Coronary artery (tissue), 2 donors: ENCODE measurements around the gene GNA12.

Experiments
- DNase-seq: peaks from one replicate; pipeline ENCODE4 v3.0.0-alpha.2; 2017; ENCODE audit warnings: low spot score
- H3K27ac ChIP-seq, 2 donors: fragments of 200-600 bp; sonication (generic); one replicate each; pipeline ENCODE4 v1.5.1; 2016 to 2019
- H3K4me3 ChIP-seq: fragments of 200-600 bp; sonication (generic); 2 replicates; pipeline ENCODE4 v1.5.1; 2016; ENCODE audit warnings: mild to moderate bottlenecking, moderate library complexity
- CTCF ChIP-seq: fragments of 200-600 bp; sonication (generic); IDR thresholded peaks from one replicate; pipeline ENCODE4 v1.5.1; 2019; ENCODE audit warnings: antibody characterized with exemption

GNA12 gene

GRCh38 chr7:2799253-2799652 lies 44.9 kb downstream of the GNA12 start:
- no peak for TF ChIP-seq CTCF
- no peak overlapping the region for H3K4me3 ChIP-seq
- H3K27ac ChIP-seq: no peak overlapping the region
- peak; percentile 54 for DNase-seq

- TF ChIP-seq CTCF: no peak
- no peak overlapping the region for H3K27ac ChIP-seq
- no peak for DNase-seq
- H3K4me3 ChIP-seq: no peak overlapping the region
Observed at GRCh38 chr7:2798669-2799068, 45.4 kb downstream of the GNA12 start.

DNA sequence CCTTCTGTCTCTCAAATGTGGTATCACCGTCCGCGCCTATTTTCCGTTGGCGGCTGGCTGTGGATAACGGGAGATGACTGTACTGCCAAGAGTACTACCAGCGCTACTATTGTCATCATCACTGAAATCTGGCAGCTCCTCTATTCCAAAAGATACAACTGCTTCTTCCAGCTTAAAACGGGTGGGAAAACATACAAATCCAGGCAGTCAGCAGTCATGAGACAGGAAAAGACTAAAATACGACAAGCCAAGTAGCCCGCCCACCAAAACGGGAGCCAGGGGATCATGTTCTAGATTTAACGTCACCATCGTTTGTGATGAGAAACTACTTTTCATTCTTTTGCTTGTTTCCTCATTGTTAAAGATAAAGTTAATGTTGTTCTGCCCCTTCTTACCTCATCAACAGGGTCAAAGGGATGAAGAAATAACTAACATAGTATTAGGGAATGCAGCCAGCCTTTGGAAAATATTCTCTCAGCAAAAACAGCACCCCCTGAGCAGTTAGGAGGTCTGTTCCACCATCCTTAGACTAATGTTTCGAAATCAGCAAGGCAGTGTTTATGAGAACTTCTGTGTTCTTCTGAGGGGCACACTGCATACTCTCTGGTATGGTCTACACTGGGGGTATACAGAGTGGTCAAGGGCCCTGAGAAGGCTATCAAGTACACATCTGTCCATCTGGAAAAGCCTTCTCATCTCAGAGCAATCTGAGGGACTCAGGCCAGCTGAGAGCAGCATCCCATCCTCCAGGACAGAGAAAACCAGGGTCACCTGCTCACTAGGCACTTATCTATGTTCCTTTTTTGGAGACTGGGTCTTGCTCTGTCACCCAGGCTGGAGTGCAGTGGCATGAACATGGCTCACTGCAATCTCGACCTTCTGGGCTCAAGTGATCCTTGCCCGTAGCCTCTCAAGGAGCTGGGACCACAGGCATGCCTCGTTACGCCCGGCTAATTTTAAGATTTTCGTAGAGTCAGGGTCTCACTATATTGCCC lies 47.5 kb downstream of the GNA12 start:
- peak; percentile 90 for DNase-seq
- H3K27ac ChIP-seq: peak overlapping the region; percentile 69 to 89
- H3K4me3 ChIP-seq: peak overlapping the region; percentile 51
- no peak for TF ChIP-seq CTCF

DNA sequence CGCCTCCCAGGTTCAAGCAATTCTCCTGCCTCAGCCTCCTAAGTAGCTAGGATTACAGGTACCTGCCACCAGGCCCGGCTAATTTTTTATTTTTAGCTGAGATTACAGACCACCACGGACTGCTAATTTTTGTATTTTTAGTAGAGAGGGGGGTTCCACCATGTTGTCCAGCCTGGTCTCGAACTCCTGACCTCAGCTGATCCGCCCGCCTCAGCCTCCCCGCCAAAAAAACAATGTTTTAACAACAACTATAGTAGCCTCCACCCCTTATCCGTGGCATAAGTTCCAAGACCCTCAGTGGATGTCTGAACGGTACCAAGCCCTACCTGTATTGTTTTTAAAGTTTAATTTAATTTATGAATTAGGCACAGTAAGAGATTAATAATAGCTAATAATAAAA lies 48.2 kb downstream of the GNA12 start:
- H3K27ac ChIP-seq: peak overlapping the region; percentile 69 to 89
- TF ChIP-seq CTCF: no peak
- no peak for DNase-seq
- peak overlapping the region; percentile 51 for H3K4me3 ChIP-seq

DNA sequence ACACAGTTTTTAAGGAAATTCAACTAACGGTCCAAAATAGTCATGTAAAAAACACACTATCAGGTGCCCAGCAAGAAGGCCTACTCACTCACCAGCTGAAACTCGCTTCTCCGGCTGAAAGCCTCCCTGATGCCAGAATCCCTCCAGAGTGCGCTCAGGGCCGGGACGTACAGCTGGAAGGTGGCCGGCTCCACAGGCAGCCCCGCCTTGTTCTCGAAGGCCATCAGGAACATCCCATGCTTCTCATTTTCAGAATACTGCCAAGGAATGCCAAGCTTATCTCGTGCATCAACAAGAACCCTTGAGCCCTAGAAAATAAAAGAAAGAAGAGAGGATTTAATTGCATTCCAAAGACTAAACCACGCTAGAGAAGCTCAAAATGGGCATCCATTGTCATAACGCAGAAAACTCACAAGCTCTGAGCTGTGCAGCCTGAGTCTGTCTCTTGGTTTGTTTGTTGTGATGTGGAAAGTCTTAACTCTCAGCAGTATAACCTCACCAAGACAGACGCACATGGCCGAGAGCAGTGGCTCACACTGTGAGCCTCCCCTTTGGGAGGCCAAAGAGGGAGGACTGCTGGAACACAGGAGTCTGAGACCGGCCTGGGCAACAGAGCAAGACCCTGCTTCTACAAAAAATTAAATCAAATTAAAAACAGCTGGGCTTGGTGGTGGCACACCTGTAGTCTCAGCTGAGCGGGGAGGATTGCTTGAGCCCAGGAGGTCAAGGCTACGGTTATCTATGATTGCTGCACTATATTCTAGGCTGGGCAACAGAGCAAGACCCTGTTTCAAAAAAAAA lies 49.1 kb downstream of the GNA12 start:
- H3K27ac ChIP-seq: no peak overlapping the region
- DNase-seq: no peak

DNA sequence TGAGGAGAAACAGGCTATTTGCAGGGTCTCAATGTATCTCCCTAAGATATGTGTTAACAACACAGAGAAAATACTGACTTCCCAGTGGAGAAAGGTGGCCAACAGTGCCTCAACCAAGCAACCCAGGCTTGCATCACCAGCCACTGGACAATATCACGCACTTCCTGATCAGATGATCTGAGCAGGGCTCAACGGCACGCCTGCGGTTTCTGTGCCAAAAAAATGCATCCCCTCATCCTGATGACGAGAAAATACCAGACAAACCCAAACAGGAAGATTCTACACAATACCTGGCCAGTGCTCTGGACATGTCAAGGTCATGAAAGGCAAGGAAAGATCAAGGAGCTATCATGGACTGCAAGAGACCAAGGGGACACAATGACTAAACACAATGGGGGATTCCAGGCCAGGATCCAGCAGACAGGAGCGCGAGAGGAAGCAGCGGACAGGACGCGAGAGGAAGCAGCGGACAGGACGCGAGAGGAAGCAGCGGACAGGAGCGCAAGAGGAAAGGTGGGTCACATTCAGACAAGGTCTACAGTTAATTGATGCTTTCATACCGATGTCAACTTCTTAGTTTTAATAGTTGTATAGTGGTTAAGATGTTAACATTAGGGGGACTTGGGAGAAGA lies 51.1 kb downstream of the GNA12 start:
- H3K27ac ChIP-seq: no peak overlapping the region
- TF ChIP-seq CTCF: no peak
- DNase-seq: no peak
- no peak overlapping the region for H3K4me3 ChIP-seq

More for the DNA sequence above, 49.1 kb downstream of the GNA12 start:
- TF ChIP-seq CTCF: no peak
- H3K4me3 ChIP-seq: no peak overlapping the region
